ENCODE measurements around the gene DGAT2.
"Not testable (repeated sequence)": the region's sequence is repeated elsewhere in the genome, so short reads cannot be mapped to it uniquely, and the experiment has no call there.

DGAT2 gene

GRCh38 chr11:75768112-75768908 lies at the start of gene DGAT2:
TSS of gene DGAT2 (plus strand) at chr11:75768778. CDS start at chr11:75768992, 214 bp downstream.
- DNase-seq, result peak; percentile 88

- peak; percentile 34 for DNase-seq
These were observed 49.0 kb upstream of the DGAT2 start for GRCh38 chr11:75719340-75720239.

GRCh38 chr11:75720639-75721038 lies 47.9 kb upstream of the DGAT2 start:
- DNase-seq, result peak; percentile 18

GRCh38 chr11:75721852-75722668 lies 46.5 kb upstream of the DGAT2 start:
- DNase-seq, result no peak

- DNase-seq, result no peak
These were observed 45.9 kb upstream of the DGAT2 start for GRCh38 chr11:75722669-75723042.

- DNase-seq, result no peak
These were observed 42.8 kb upstream of the DGAT2 start for GRCh38 chr11:75725547-75726320.

GRCh38 chr11:75728992-75729391 lies 39.6 kb upstream of the DGAT2 start:
- DNase-seq, result no peak

GRCh38 chr11:75731095-75731494 lies 37.5 kb upstream of the DGAT2 start:
- no peak for DNase-seq

- DNase-seq, result no peak
These were observed 35.5 kb upstream of the DGAT2 start for GRCh38 chr11:75733071-75733430.

- DNase-seq, result no peak
These were observed 35.0 kb upstream of the DGAT2 start for GRCh38 chr11:75733431-75734107.

GRCh38 chr11:75734491-75735180 lies 33.9 kb upstream of the DGAT2 start:
- no peak for DNase-seq

GRCh38 chr11:75735181-75735845 lies 33.3 kb upstream of the DGAT2 start:
- no peak for DNase-seq

GRCh38 chr11:75737314-75737713 lies 31.3 kb upstream of the DGAT2 start:
- DNase-seq, result no peak

- no peak for DNase-seq
These were observed 27.9 kb upstream of the DGAT2 start for GRCh38 chr11:75740681-75741080.

GRCh38 chr11:75743159-75743558 lies 25.4 kb upstream of the DGAT2 start:
- DNase-seq, result not testable (repeated sequence)

- DNase-seq, result no peak
These were observed 24.6 kb upstream of the DGAT2 start for GRCh38 chr11:75743711-75744563.

- no peak for DNase-seq
These were observed 22.8 kb upstream of the DGAT2 start for GRCh38 chr11:75745807-75746206.

- not testable (repeated sequence) for DNase-seq
These were observed 19.8 kb upstream of the DGAT2 start for GRCh38 chr11:75748729-75749273.

GRCh38 chr11:75754933-75755332 lies 13.6 kb upstream of the DGAT2 start:
- DNase-seq, result not testable (repeated sequence)

Data from activated CD8-positive, alpha-beta memory T cell treated with anti-CD3 and anti-CD28 coated beads, Interleukin-2, amount 50 U/mL, for 48 hours (primary cell).